Activated CD4-positive, alpha-beta T cell treated with anti-CD3 and anti-CD28 coated beads for 48 hours (primary cell): ENCODE data around the gene PPP2CA.
"Not testable (repeated sequence)": the region's sequence is repeated elsewhere in the genome, so short reads cannot be mapped to it uniquely, and the experiment has no call there.

ENCODE experiments used
- DNase-seq: peaks from one replicate; pipeline ENCODE4 v3.0.0-alpha.2; 2020

The PPP2CA gene

GRCh38 chr5:134242146-134242545 is 16.3 kb upstream of the PPP2CA start:
- no peak for DNase-seq

GRCh38 chr5:134240421-134240962 is 14.6 kb upstream of the PPP2CA start:
- no peak for DNase-seq

DNA sequence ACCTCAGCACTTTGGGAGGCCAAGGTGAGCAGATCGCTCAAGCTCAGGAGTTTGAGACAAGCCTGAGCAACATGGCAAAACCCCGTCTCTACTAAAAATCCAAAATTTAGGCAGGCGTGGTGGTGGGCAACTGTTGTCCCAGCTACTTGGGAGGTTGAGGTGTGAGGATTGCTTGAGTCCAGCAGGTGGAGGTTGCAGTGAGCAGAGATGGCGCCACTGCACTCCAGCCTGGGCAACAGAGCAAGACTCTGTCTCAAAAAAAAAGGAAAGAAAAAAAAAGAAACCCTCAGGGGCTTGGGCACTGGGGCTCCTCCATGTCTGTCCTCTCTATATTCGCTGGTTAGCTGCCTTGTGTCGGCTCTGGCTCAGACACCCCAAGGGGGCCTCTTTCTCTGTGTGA is 10.9 kb upstream of the PPP2CA start:
- DNase-seq = no peak

GRCh38 chr5:134236318-134236717 is 10.4 kb upstream of the PPP2CA start:
- no peak for DNase-seq

- DNase-seq = no peak
These were observed 2.8 kb upstream of the PPP2CA start for GRCh38 chr5:134228624-134229023.

- DNase-seq = no peak
These were observed 1.9 kb upstream of the PPP2CA start for GRCh38 chr5:134227776-134228175.

DNA sequence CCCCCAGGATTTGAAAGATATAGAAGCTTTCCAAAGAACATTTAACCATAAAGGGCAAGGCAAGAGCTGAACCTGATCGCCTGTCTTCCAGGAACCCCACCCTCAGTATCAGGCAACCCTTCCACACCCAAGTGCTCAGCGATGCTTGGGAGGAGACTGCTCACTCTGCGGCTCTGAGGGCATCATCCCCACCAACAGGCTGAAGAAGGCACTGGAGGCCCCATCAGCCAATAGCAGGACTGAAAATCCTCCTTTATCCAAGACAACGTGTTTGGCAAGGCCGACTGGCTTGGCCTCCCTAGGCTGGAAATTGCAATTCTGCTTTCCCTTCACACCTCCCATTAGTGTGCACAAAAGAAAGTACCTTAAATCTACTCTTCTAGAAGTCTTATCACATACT is 1.4 kb upstream of the PPP2CA start:
- peak; percentile 13 for DNase-seq

DNA sequence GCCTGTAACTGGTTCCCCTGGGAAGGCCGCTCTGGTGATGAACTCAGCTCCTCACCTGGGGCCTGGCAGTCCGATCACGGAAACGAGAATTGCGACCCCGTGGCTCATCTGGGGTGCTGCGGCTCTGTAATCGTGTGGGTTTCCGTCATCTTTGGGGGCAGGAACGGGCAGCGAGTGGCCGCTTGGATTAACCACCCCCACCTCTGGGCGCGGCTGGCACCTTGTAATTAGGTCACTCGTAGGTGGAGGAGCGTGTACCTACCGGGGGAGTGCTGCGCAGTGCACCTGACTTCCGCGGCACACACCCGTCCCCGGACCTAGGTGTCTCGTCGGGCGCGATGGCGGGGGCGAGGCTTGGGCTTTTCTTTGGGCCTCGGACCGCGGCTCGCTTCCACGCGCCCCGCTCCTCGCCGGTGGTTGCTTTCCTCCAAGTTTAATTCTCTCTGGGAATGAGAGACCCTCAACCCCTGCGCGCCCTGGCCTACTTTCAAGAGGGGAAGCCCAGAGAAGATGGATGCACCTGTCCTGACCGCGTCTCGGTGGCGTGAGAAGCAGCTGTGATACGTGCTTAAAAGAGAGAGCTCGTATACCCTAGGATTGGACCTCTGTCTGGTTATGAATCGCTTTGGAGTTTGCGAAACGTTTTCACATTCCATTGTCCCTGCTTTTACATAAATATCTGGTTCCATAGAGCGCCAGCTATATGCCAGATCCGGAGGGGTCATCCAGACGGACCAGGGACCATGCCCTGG is 744 bp upstream of the PPP2CA start:
- no peak for DNase-seq

- DNase-seq = peak; percentile 80
These were observed 739 bp downstream of the PPP2CA start for GRCh38 chr5:134224888-134225779.

DNA sequence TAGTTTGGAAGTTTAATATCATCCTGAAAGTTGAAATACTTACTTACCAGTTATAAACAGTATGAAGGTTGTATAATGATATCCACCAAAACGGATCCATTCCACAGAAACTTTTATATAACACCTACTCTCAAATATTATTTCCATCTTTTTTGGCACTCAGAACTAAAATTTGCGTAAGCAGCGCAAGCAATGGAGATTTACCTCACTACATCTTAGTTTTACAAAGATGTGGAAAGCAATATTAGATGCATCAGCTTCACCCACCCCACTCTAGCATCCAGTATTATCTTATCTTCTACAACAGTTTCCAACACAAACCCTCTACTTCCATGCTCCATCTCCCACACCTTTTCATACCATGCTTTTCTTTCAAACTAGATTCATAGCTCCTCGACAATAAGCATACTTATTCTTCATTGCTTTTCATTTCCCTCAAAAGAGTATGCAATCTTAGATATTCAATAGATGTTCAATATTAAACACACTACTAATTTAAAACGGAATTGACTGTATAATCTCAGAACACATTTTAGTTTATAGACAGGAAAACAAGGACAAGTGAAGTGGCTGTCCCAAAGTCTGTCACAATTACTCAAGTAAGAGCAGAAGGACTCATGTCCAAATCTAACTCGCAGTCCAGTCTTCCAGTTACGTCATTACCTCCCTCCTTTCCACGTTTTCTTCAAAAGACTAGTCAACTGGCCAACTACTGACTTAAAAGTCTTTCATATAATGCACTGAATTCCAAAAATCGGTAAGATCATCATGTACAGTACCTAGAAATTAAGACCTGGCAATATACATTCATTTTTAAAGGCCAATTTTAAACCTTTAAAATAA is 2.2 kb downstream of the PPP2CA start:
- no peak for DNase-seq

DNA sequence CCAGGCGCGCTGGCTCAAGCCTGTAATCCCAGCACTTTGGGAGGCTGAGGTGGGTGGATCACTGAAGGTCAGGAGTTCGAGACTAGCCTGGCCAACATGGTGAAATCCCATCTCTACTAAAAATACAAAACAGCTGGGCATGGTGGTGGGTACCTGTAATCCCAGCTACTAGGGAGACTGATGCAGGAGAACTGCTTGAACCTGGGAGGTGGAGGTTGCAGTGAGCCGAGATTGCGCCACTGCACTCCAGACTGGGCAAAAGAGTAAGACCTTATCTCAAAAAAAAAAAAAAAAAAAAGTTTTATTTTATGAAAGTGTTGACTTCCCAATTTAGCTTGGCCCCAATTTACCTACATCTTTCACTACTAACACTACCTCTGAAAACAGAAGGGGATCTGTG is 4.2 kb downstream of the PPP2CA start:
- DNase-seq = not testable (repeated sequence)

- DNase-seq = no peak
These were observed 10.1 kb downstream of the PPP2CA start for GRCh38 chr5:134215757-134216156.

- not testable (repeated sequence) for DNase-seq
These were observed 14.4 kb downstream of the PPP2CA start for GRCh38 chr5:134211263-134212031.

GRCh38 chr5:134209477-134210245 is 16.2 kb downstream of the PPP2CA start:
- no peak for DNase-seq

DNA sequence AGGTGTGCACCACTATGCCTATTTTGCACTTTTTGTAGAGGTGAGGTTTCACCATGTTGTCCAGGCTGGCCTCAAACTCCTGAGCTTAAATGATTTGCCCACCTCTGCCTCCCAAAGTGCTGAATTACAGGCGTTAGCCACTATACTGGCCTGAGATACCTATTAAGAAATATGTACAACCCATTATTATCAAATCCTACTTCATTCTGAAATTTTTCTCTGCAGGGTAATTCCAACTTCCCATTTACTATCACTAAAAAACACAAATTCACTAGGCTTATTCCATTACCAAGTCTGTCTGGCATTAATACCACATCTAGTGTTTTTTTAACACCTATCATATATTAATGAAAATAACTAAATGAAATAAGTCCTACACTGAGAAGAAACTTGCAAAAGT is 18.2 kb downstream of the PPP2CA start:
- DNase-seq = no peak

GRCh38 chr5:134206627-134207160 is 19.2 kb downstream of the PPP2CA start:
- no peak for DNase-seq

DNA sequence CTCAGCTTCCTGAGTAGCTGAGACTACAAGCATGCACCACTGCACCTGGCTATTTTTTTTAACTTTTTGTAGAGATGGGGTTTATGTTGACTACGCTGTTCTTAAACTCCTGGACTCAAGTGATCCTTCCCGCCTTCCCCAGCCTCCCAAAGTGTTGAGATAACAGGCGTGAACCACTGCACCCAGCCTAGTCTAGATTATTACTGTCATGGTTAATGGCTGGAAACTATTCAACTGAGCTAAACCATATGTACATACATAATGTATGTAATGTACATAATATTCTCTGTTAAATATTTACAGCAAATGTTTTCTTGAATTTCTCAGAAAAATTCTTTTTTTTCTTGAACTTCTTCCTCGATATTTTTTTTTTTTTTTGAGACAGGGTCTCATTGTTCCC is 21.3 kb downstream of the PPP2CA start:
- no peak for DNase-seq

GRCh38 chr5:134203630-134204029 is 22.2 kb downstream of the PPP2CA start:
- DNase-seq = no peak

GRCh38 chr5:134195666-134196065 is 30.2 kb downstream of the PPP2CA start:
- no peak for DNase-seq

GRCh38 chr5:134189031-134189430 is 36.8 kb downstream of the PPP2CA start:
- DNase-seq = no peak

DNA sequence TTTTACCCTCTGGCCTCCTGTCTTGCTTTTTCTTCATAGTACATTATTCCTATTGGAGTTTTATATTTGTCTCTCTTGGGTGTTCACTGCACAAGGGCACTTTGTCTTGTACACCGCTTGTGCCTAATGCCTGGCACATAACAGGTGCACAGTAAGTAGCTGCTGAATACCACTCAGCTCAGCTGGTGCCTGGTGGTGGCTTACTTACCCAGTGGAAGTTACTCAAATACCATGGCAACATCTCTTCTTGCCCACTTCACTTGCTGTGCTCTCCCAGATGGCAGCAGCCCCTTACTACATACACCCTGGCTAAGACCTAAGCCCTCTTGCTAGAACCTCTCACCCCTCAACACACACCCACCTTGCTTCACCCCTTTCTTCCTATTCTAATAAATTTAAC is 37.8 kb downstream of the PPP2CA start:
- no peak for DNase-seq
